ENCODE data around the gene PTPRJ. TPM values are rescaled to one million over a fixed set of nuclear protein-coding genes. Genes with fewer than 3 reads are reported as not detected.

PTPRJ gene
- total RNA-seq, 4 donors from 2014 or later, result 4.2 to 26.2 (median 9.2) TPM

GRCh38 chr11:48116437-48117228 is 136.3 kb downstream of the PTPRJ start:
- H3K4me3 ChIP-seq (ENCODE audit: low read depth, poor library complexity, severe bottlenecking), result no peak overlapping the region
- TF ChIP-seq CTCF (IDR thresholded peaks at IDR 0.05), result no peak
- no peak for TF ChIP-seq POLR2A (IDR thresholded peaks at IDR 0.05)
- DNase-seq (ENCODE audit: low spot score in 2 of 2), result no peak
- intact Hi-C loops (cut with DNase I; ENCODE audit: low total_unique reads), result no loop called here

- intact Hi-C loops (cut with DNase I; ENCODE audit: low total_unique reads), result no loop called here
- no peak for DNase-seq (ENCODE audit: low spot score in 2 of 2)
- WGBS, 2 donors, result 87 to 97% methylated on average over 7 of the region's 7 CpGs
Observed at GRCh38 chr11:48122246-48122645, 141.9 kb downstream of the PTPRJ start.

GRCh38 chr11:48122656-48123055 is 142.3 kb downstream of the PTPRJ start:
- no peak overlapping the region for H3K4me3 ChIP-seq (ENCODE audit: low read depth, poor library complexity, severe bottlenecking)
- intact Hi-C loops (cut with DNase I; ENCODE audit: low total_unique reads), result no loop called here
- peak in 1 of 2 donors; percentile 15 for DNase-seq (ENCODE audit: low spot score in 2 of 2)
- TF ChIP-seq POLR2A (IDR thresholded peaks at IDR 0.05), result no peak
- TF ChIP-seq CTCF (IDR thresholded peaks at IDR 0.05), result no peak
- WGBS, 2 donors, result 85 to 96% methylated on average over 7 of the region's 7 CpGs

More at GRCh38 chr11:48122246-48122645, 141.9 kb downstream of the PTPRJ start:
- TF ChIP-seq POLR2A (IDR thresholded peaks at IDR 0.05) (no peak), CTCF (IDR thresholded peaks at IDR 0.05) (no peak)
- H3K4me3 ChIP-seq (ENCODE audit: low read depth, poor library complexity, severe bottlenecking), result no peak overlapping the region

GRCh38 chr11:48123254-48123875 is 143.0 kb downstream of the PTPRJ start:
- DNase-seq (ENCODE audit: low spot score in 2 of 2), result peak in 1 of 2 donors; percentile 59
- TF ChIP-seq POLR2A (IDR thresholded peaks at IDR 0.05) (no peak), CTCF (IDR thresholded peaks at IDR 0.05) (no peak)
- H3K4me3 ChIP-seq (ENCODE audit: low read depth, poor library complexity, severe bottlenecking), result no peak overlapping the region
- intact Hi-C loops (cut with DNase I; ENCODE audit: low total_unique reads), result no loop called here
- 93 to 95% methylated on average over 8 of the region's 8 CpGs for WGBS, 2 donors

GRCh38 chr11:48123934-48124755 is 143.8 kb downstream of the PTPRJ start:
- 79 to 88% methylated on average over 6 of the region's 6 CpGs for WGBS, 2 donors
- no peak for DNase-seq (ENCODE audit: low spot score in 2 of 2)
- H3K4me3 ChIP-seq (ENCODE audit: low read depth, poor library complexity, severe bottlenecking), result no peak overlapping the region
- intact Hi-C loops (cut with DNase I; ENCODE audit: low total_unique reads), result no loop called here
- TF ChIP-seq CTCF (IDR thresholded peaks at IDR 0.05) (no peak), POLR2A (IDR thresholded peaks at IDR 0.05) (no peak)
